Osteoblast (primary cell): ENCODE results near the gene CIC. TPM values are rescaled to one million over a fixed set of nuclear protein-coding genes. Genes with fewer than 3 reads are reported as not detected.

Experiments used
- DNase-seq: peaks from one replicate; pipeline ENCODE4 v3.0.0; 2011; ENCODE audit warnings: low spot score, mixed read lengths; ENCODE audit not compliant: insufficient read length; ENCODE audit errors: missing footprints
- H2AFZ ChIP-seq: 2 replicates; pipeline ENCODE4 v1.6.0; 2011; ENCODE audit warnings: mild to moderate bottlenecking, low read length
- H3K27ac ChIP-seq: 2 replicates; pipeline ENCODE4 v1.5.1; 2011; ENCODE audit warnings: mild to moderate bottlenecking, low read depth, low read length, moderate library complexity
- H3K27me3 ChIP-seq: 2 replicates; pipeline ENCODE4 v1.6.0; 2012; ENCODE audit warnings: mild to moderate bottlenecking, control low read depth, inconsistent platforms, low read length, moderate library complexity; ENCODE audit not compliant: insufficient read depth
- H3K36me3 ChIP-seq: 2 replicates; pipeline ENCODE4 v1.5.1; 2011; ENCODE audit warnings: mild to moderate bottlenecking, low read length, control low read depth, moderate library complexity; ENCODE audit not compliant: insufficient read depth
- H3K4me1 ChIP-seq: 2 replicates; pipeline ENCODE4 v1.5.1; 2011; ENCODE audit warnings: mild to moderate bottlenecking, low read length, control low read depth, moderate library complexity; ENCODE audit not compliant: insufficient read depth
- H3K4me2 ChIP-seq: 2 replicates; pipeline ENCODE4 v1.6.0; 2011; ENCODE audit warnings: mild to moderate bottlenecking, low read length; ENCODE audit not compliant: insufficient read depth
- H3K4me3 ChIP-seq: fragments of 200-600 bp; sonication (generic); 3 replicates; pipeline ENCODE4 v1.5.1; 2012; ENCODE audit warnings: mild to moderate bottlenecking, low read length, inconsistent platforms; ENCODE audit not compliant: insufficient read depth
- H3K79me2 ChIP-seq: 2 replicates; pipeline ENCODE4 v1.6.0; 2012; ENCODE audit warnings: mild to moderate bottlenecking, low read length, control low read depth, inconsistent platforms; ENCODE audit not compliant: insufficient read depth
- H3K9me3 ChIP-seq: 2 replicates; pipeline ENCODE4 v1.5.1; 2011; ENCODE audit warnings: low read depth, low read length, control low read depth
- H4K20me1 ChIP-seq: 2 replicates; pipeline ENCODE4 v1.6.0; 2012; ENCODE audit warnings: mild to moderate bottlenecking, low read length, control low read depth; ENCODE audit not compliant: insufficient read depth
- CTCF ChIP-seq: IDR thresholded peaks from 2 replicates; pipeline ENCODE4 v1.5.1; 2011; ENCODE audit warnings: mild to moderate bottlenecking, low read depth, low read length, moderate library complexity; ENCODE audit errors: extremely low read depth
- total RNA-seq: library from RNA; depleted of rRNA; stranded (reverse); fragments of >200 nt; gene quantifications from 2 replicates; pipeline ENCODE4 v1.2.3, GENCODE V29; 2012

Gene CIC
- total RNA-seq, 1 donor, result 39.1 TPM

- no peak for DNase-seq
- TF ChIP-seq CTCF, result no peak
- H3K36me3 ChIP-seq, result peaks cover 33% of the 10 kb centered on the region
- H3K27me3 ChIP-seq, result no peaks in the 10 kb centered on the region
- peaks cover 53% of the 10 kb centered on the region for H4K20me1 ChIP-seq
- no peak overlapping the region for H3K4me2 ChIP-seq
- peaks cover 88% of the 10 kb centered on the region for H3K79me2 ChIP-seq
- H2AFZ ChIP-seq, result no peak overlapping the region
- H3K27ac ChIP-seq, result no peak overlapping the region
- no peak overlapping the region for H3K4me3 ChIP-seq
- H3K4me1 ChIP-seq, result peaks cover 48% of the 10 kb centered on the region
- H3K9me3 ChIP-seq, result no peaks in the 10 kb centered on the region
Observed at GRCh38 chr19:42276821-42277220, 7.8 kb downstream of the CIC start.

GRCh38 chr19:42277821-42278451 is 8.9 kb downstream of the CIC start:
- H3K36me3 ChIP-seq, result peaks cover 28% of the 10 kb centered on the region
- no peak for DNase-seq

GRCh38 chr19:42278452-42279154 is 9.6 kb downstream of the CIC start:
- no peak for TF ChIP-seq CTCF
- no peaks in the 10 kb centered on the region for H3K9me3 ChIP-seq
- H4K20me1 ChIP-seq, result peaks cover 58% of the 10 kb centered on the region
- peaks cover 66% of the 10 kb centered on the region for H3K4me1 ChIP-seq
- no peak overlapping the region for H3K4me3 ChIP-seq
- peaks cover 77% of the 10 kb centered on the region for H3K79me2 ChIP-seq
- peak overlapping the region; percentile 65 for H3K27ac ChIP-seq
- no peaks in the 10 kb centered on the region for H3K27me3 ChIP-seq
- no peak for DNase-seq
- H2AFZ ChIP-seq, result no peak overlapping the region
- peaks cover 22% of the 10 kb centered on the region for H3K36me3 ChIP-seq
- H3K4me2 ChIP-seq, result no peak overlapping the region

More at GRCh38 chr19:42277821-42278451, 8.9 kb downstream of the CIC start:
- Histone ChIP-seq H3K9me3 (no peaks in the 10 kb centered on the region), H3K79me2 (peaks cover 78% of the 10 kb centered on the region), H3K27me3 (no peaks in the 10 kb centered on the region), H3K27ac (peak overlapping the region; percentile 45), H4K20me1 (peaks cover 58% of the 10 kb centered on the region), H2AFZ (no peak overlapping the region), H3K4me2 (no peak overlapping the region), H3K4me3 (peak overlapping the region; percentile 13), H3K4me1 (peaks cover 59% of the 10 kb centered on the region)
- TF ChIP-seq CTCF, result no peak

GRCh38 chr19:42279155-42279901 is 10.3 kb downstream of the CIC start:
- Histone ChIP-seq H3K27me3 (no peaks in the 10 kb centered on the region), H3K27ac (peak overlapping the region; percentile 65), H4K20me1 (peaks cover 53% of the 10 kb centered on the region), H3K4me3 (peak overlapping the region; percentile 88), H3K4me2 (peak overlapping the region; percentile 80), H3K9me3 (no peaks in the 10 kb centered on the region), H3K36me3 (peaks cover 15% of the 10 kb centered on the region), H3K79me2 (peaks cover 70% of the 10 kb centered on the region), H2AFZ (no peak overlapping the region), H3K4me1 (peaks cover 66% of the 10 kb centered on the region)
- no peak for TF ChIP-seq CTCF
- no peak for DNase-seq
